Keratinocyte (primary cell): ENCODE data around the gene PIGC. TPM values are rescaled to one million over a fixed set of nuclear protein-coding genes. Genes with fewer than 3 reads are reported as not detected.
A peak's percentile ranks its signal among the peaks of the same experiment; 100 is the strongest.

Source experiments
- DNase-seq: peaks from one replicate; pipeline ENCODE4 v3.0.0-alpha.2; 2011; ENCODE audit warnings: low read depth, missing footprints, low spot score
- FAIRE-seq: peaks from 2 replicates; lab custom pipeline; 2011; peaks lifted over from hg19 to GRCh38; lab: Jason Lieb, UNC
- H2AFZ ChIP-seq: 2 replicates; pipeline ENCODE4 v1.6.0; 2012; ENCODE audit warnings: low read length, control low read depth, inconsistent platforms; ENCODE audit not compliant: control insufficient read depth
- H3K27ac ChIP-seq: 2 replicates; pipeline ENCODE4 v1.5.1; 2011; ENCODE audit warnings: low read length; ENCODE audit not compliant: control insufficient read depth, insufficient read depth
- H3K27me3 ChIP-seq: 3 replicates; pipeline ENCODE4 v1.6.0; 2011; ENCODE audit warnings: low read length; ENCODE audit not compliant: control insufficient read depth, insufficient read depth; ENCODE audit errors: extremely low read depth
- H3K36me3 ChIP-seq, 2 experiments: 2 replicates in 1 of 2; 3 replicates in 1 of 2; pipeline ENCODE4 v1.5.1; 2011; ENCODE audit warnings: low read length in 2 of 2, mild to moderate bottlenecking in 1 of 2; ENCODE audit not compliant: control insufficient read depth in 2 of 2, insufficient read depth in 2 of 2; ENCODE audit errors: extremely low read depth in 1 of 2
- H3K4me1 ChIP-seq: 3 replicates; pipeline ENCODE4 v1.5.1; 2011; ENCODE audit warnings: low read length; ENCODE audit not compliant: control insufficient read depth, insufficient read depth; ENCODE audit errors: extremely low read depth
- H3K4me2 ChIP-seq: 3 replicates; pipeline ENCODE4 v1.6.0; 2011; ENCODE audit warnings: low read depth, low read length; ENCODE audit not compliant: control insufficient read depth, insufficient read depth; ENCODE audit errors: extremely low read depth
- H3K4me3 ChIP-seq, 3 experiments: fragments of 200-600 bp in 1 of 3; sonication (generic) in 1 of 3; 2 replicates in 2 of 3; 3 replicates in 1 of 3; pipeline ENCODE4 v1.5.1; 2011 to 2016; ENCODE audit warnings: low read length in 3 of 3, mild to moderate bottlenecking in 3 of 3, control low read depth in 2 of 3, inconsistent platforms in 1 of 3, low read depth in 1 of 3, mixed read lengths in 1 of 3, mixed run types in 1 of 3, moderate library complexity in 1 of 3; ENCODE audit not compliant: control insufficient read depth in 2 of 3, insufficient read depth in 2 of 3; ENCODE audit errors: extremely low read depth in 1 of 3
- H3K79me2 ChIP-seq: 2 replicates; pipeline ENCODE4 v1.6.0; 2012; ENCODE audit warnings: low read length; ENCODE audit not compliant: control insufficient read depth, insufficient read depth
- H3K9ac ChIP-seq: 3 replicates; pipeline ENCODE4 v1.6.0; 2011; ENCODE audit warnings: low read length; ENCODE audit not compliant: control insufficient read depth, insufficient read depth; ENCODE audit errors: extremely low read depth
- H3K9me1 ChIP-seq: 3 replicates; pipeline ENCODE4 v1.6.0; 2011; ENCODE audit warnings: low read length; ENCODE audit not compliant: control insufficient read depth, insufficient read depth; ENCODE audit errors: extremely low read depth
- H3K9me3 ChIP-seq: 2 replicates; pipeline ENCODE4 v1.5.1; 2012; ENCODE audit warnings: low read depth, low read length; ENCODE audit not compliant: control insufficient read depth
- H4K20me1 ChIP-seq: 3 replicates; pipeline ENCODE4 v1.6.0; 2011; ENCODE audit warnings: low read length; ENCODE audit not compliant: control insufficient read depth, insufficient read depth; ENCODE audit errors: extremely low read depth
- CTCF ChIP-seq, 3 experiments: IDR thresholded peaks in 1 of 3; conservative IDR thresholded peaks in 1 of 3; optimal IDR thresholded peaks in 1 of 3; 2 replicates in 2 of 3; 3 replicates in 1 of 3; pipeline versions ENCODE3 to v1.5.1; 2011; ENCODE audit warnings: low read length in 3 of 3, mild to moderate bottlenecking in 3 of 3, moderate library complexity in 2 of 3, control low read depth in 1 of 3, inconsistent platforms in 1 of 3; ENCODE audit not compliant: insufficient read depth in 2 of 3; ENCODE audit errors: extremely low read depth in 1 of 3
- EZH2 ChIP-seq: IDR thresholded peaks from one replicate; pipeline ENCODE4 v1.6.1; 2012; ENCODE audit warnings: inconsistent platforms, mild to moderate bottlenecking, low read length, moderate library complexity
- dilution Hi-C: fragments of 300-500 bp; cut with MboI; formaldehyde crosslinking; loops from one replicate; pipeline ENCODE4 v1.7.0; 2020; ENCODE audit warnings: low sequenced_read_pairs; ENCODE audit not compliant: extremely low pct_ligation_motif_present
- polyA plus RNA-seq, 5 experiments: library from polyadenylated mRNA; depleted of rRNA in 3 of 5; stranded (reverse) in 3 of 5; stranded (forward) in 1 of 5; unstranded in 1 of 5; fragments of >200 nt; gene quantifications; 1 replicate in 1 of 5; 2 replicates in 3 of 5; 3 replicates in 1 of 5; pipeline versions ENCODE4 v1.2.1 to v1.2.3, GENCODE V29; 2011 to 2012; ENCODE audit warnings: missing spikeins in 2 of 5, low read depth in 1 of 5, low replicate concordance in 1 of 5

The PIGC gene
- polyA plus RNA-seq, 1 donor (not counting 4 experiments of a cell fraction or from before 2014, with no cell fraction given) = 21.6 TPM

- H3K4me2 ChIP-seq = peak overlapping the region; percentile 11
- H3K27ac ChIP-seq = peak overlapping the region; percentile 38
- H3K79me2 ChIP-seq = no peaks in the 10 kb centered on the region
- no peaks in the 10 kb centered on the region for H4K20me1 ChIP-seq
- H3K4me1 ChIP-seq = peaks cover 10% of the 10 kb centered on the region
- dilution Hi-C loops = no loop called here
- peak overlapping the region; percentile 61 for H2AFZ ChIP-seq
- no peaks in the 10 kb centered on the region for H3K36me3 ChIP-seq
- no peaks in the 10 kb centered on the region for H3K9me3 ChIP-seq
- peak overlapping the region; percentile 15 for H3K9ac ChIP-seq
- no peak for DNase-seq
- H3K4me3 ChIP-seq = no peak overlapping the region
- no peaks in the 10 kb centered on the region for H3K27me3 ChIP-seq
- no peaks in the 10 kb centered on the region for H3K9me1 ChIP-seq
- peak; percentile 82 for FAIRE-seq
- TF ChIP-seq EZH2 (no peak), CTCF (optimal IDR thresholded peaks at IDR 0.05 in 1 of 3, IDR thresholded peaks at IDR 0.05 in 1 of 3, conservative IDR thresholded peaks at IDR 0.05 in 1 of 3; ENCODE audit: extremely low read depth in 1 of 3, insufficient read depth in 2 of 3, low read length in 3 of 3) (no peak)
These were observed 12.1 kb downstream of the PIGC start for GRCh38 chr1:172431721-172432192.

GRCh38 chr1:172431204-172431603 is 12.7 kb downstream of the PIGC start:
- TF ChIP-seq CTCF (optimal IDR thresholded peaks at IDR 0.05 in 1 of 3, IDR thresholded peaks at IDR 0.05 in 1 of 3, conservative IDR thresholded peaks at IDR 0.05 in 1 of 3; ENCODE audit: extremely low read depth in 1 of 3, insufficient read depth in 2 of 3, low read length in 3 of 3) (no peak), EZH2 (no peak)
- no peak overlapping the region for H2AFZ ChIP-seq
- no peaks in the 10 kb centered on the region for H3K27me3 ChIP-seq
- H3K4me1 ChIP-seq = peaks cover 10% of the 10 kb centered on the region
- H3K79me2 ChIP-seq = no peaks in the 10 kb centered on the region
- H3K9ac ChIP-seq = no peak overlapping the region
- no peak for DNase-seq
- no peaks in the 10 kb centered on the region for H3K9me3 ChIP-seq
- no peaks in the 10 kb centered on the region for H3K36me3 ChIP-seq
- no peaks in the 10 kb centered on the region for H4K20me1 ChIP-seq
- H3K4me3 ChIP-seq = no peak overlapping the region
- FAIRE-seq = peak; percentile 57
- peak overlapping the region; percentile 11 for H3K4me2 ChIP-seq
- H3K9me1 ChIP-seq = no peaks in the 10 kb centered on the region
- dilution Hi-C loops = no loop called here
- no peak overlapping the region for H3K27ac ChIP-seq
